Calu3 (cell line): ENCODE data around the gene CAND1. TPM values are rescaled to one million over a fixed set of nuclear protein-coding genes. Genes with fewer than 3 reads are reported as not detected.

Source experiments
- BruUV-seq: library from RNA; stranded (reverse); fragments of 400-500 nt; replicated peaks from 2 replicates; lab custom pipeline; 2021; lab: Mats Ljungman, UMichigan
- CTCF ChIA-PET: fragments of 300-600 bp; sonication (Branson Sonifier 250); formaldehyde crosslinking; loops from one replicate; lab custom pipeline; 2022; ENCODE audit warnings: antibody characterized with exemption; lab: Charles Lee
- DNase-seq: peaks from one replicate; pipeline ENCODE4 v3.0.0; 2022
- H3K27ac Mint-ChIP-seq: one replicate; pipeline ENCODE4 v1.8.0; 2022; ENCODE audit warnings: mixed read lengths; ENCODE audit not compliant: unreplicated experiment
- H3K27me3 Mint-ChIP-seq: one replicate; pipeline ENCODE4 v1.8.0; 2022; ENCODE audit warnings: mixed read lengths; ENCODE audit not compliant: unreplicated experiment
- H3K36me3 Mint-ChIP-seq: one replicate; pipeline ENCODE4 v1.8.0; 2022; ENCODE audit warnings: mild to moderate bottlenecking, moderate library complexity, mixed read lengths; ENCODE audit not compliant: insufficient read depth, unreplicated experiment
- H3K4me1 Mint-ChIP-seq: one replicate; pipeline ENCODE4 v1.8.0; 2022; ENCODE audit warnings: mild to moderate bottlenecking, low read depth, mixed read lengths; ENCODE audit not compliant: unreplicated experiment
- H3K4me3 Mint-ChIP-seq: one replicate; pipeline ENCODE4 v1.8.0; 2022; ENCODE audit warnings: mild to moderate bottlenecking, low read depth, moderate library complexity, mixed read lengths; ENCODE audit not compliant: unreplicated experiment
- H3K9me3 Mint-ChIP-seq: one replicate; pipeline ENCODE4 v1.8.0; 2022; ENCODE audit warnings: low read depth, mixed read lengths; ENCODE audit not compliant: unreplicated experiment
- CTCF ChIP-seq: fragments of 200-600 bp; IDR thresholded peaks from one replicate; pipeline ENCODE4 v1.8.0; 2022; ENCODE audit warnings: antibody characterized with exemption; ENCODE audit not compliant: unreplicated experiment
- intact Hi-C: fragments of 100-400 bp; cut with micrococcal nuclease; formaldehyde crosslinking; loops from one replicate; pipeline ENCODE4 v1.10.0; 2022; ENCODE audit not compliant: unreplicated experiment
- total RNA-seq: library from RNA; stranded (reverse); gene quantifications from 2 replicates; pipeline ENCODE4 v1.2.3, GENCODE V29; 2022

CAND1 gene
- total RNA-seq, 1 experiment from 2014 or later: 197 TPM

DNA sequence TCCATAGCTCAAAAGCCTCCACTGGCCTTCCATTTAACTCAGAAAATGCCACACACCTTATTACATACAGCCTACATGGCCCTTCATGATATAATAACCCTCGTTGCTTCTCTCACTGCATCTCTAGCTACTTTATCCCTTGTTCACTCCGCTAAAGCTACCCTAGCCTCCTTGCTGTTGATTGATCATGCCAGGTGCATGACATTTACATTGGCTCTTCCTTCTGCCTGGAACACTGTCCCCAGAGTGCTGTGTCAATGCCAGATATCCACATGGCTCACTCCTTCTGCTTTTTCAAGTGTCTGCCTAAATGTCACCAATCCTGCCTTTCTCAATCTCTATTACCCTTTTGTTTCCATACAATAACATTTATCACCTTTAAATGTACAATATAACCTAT is 58.3 kb downstream of the CAND1 start:
- Mint-ChIP-seq H3K4me3 (no peak overlapping the region), H3K27ac (no peak overlapping the region), H3K4me1 (no peaks in the 10 kb centered on the region), H3K9me3 (peaks cover 4% of the 10 kb centered on the region), H3K27me3 (no peaks in the 10 kb centered on the region), H3K36me3 (peaks cover 12% of the 10 kb centered on the region)
- no TSS peak for BruUV-seq
- intact Hi-C loops: no loop called here
- DNase-seq: no peak
- CTCF ChIA-PET: interaction anchor here (0.6 kb wide), 1 partner anchor 198 kb away, joined by 3 read pairs; no protein-coding TSS in a partner anchor
- no peak for TF ChIP-seq CTCF

DNA sequence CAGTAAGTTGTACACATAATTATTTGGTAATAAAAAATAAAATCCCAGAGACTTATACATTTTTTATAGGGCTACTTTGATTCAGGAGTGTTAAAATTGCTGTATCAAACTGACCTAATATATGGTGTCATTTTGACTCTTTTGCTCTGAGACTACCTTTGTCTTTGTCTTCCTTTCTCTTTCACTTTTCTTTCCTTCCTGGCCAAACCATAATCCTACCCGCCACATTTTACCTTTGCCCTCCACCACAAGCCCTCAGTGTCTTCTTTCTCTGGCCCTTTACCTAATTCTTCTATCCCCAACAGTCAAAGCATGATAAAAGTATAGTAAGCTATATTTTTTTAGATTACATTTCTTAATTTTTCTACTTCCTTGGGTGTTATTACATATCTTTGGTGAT is 62.0 kb downstream of the CAND1 start:
- BruUV-seq: no TSS peak
- TF ChIP-seq CTCF: no peak
- Mint-ChIP-seq H3K36me3 (peaks cover 2% of the 10 kb centered on the region), H3K27me3 (no peaks in the 10 kb centered on the region), H3K4me3 (no peak overlapping the region), H3K4me1 (no peaks in the 10 kb centered on the region), H3K27ac (no peak overlapping the region), H3K9me3 (no peaks in the 10 kb centered on the region)
- intact Hi-C loops: no loop called here
- CTCF ChIA-PET: no interaction called here
- DNase-seq: no peak

DNA sequence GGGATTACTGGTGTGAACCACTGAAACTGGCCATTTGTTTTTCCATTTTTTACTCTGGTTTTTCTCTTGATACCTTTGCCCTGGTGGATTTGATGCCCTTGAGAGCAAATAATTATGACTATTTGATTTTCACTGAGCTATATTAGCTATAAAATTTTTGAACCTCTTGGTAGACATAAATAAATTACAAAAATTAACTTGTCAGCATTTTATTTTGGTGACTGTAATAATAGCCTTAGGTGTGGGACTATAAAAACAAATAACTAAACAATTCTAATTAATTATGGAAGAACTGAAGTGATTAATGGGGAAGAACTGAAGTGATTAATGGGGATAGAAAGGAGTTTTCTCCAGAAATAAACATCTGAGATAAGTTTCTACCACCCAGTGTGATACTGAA is 62.7 kb downstream of the CAND1 start:
- no peaks in the 10 kb centered on the region for H3K27me3 Mint-ChIP-seq
- CTCF ChIA-PET: interaction anchor here (0.6 kb wide), 1 partner anchor 9 kb away, joined by 3 read pairs; no protein-coding TSS in a partner anchor
- no peaks in the 10 kb centered on the region for H3K36me3 Mint-ChIP-seq
- no peak overlapping the region for H3K27ac Mint-ChIP-seq
- no peak for TF ChIP-seq CTCF
- no peaks in the 10 kb centered on the region for H3K4me1 Mint-ChIP-seq
- intact Hi-C loops: no loop called here
- no peak overlapping the region for H3K4me3 Mint-ChIP-seq
- H3K9me3 Mint-ChIP-seq: no peaks in the 10 kb centered on the region
- no TSS peak for BruUV-seq
- no peak for DNase-seq

- H3K27me3 Mint-ChIP-seq: no peaks in the 10 kb centered on the region
- no peaks in the 10 kb centered on the region for H3K9me3 Mint-ChIP-seq
- intact Hi-C loops: no loop called here
- H3K4me3 Mint-ChIP-seq: no peak overlapping the region
- H3K36me3 Mint-ChIP-seq: no peaks in the 10 kb centered on the region
- BruUV-seq: no TSS peak
- no peak for DNase-seq
- TF ChIP-seq CTCF: no peak
- CTCF ChIA-PET: no interaction called here
- H3K27ac Mint-ChIP-seq: no peak overlapping the region
- no peaks in the 10 kb centered on the region for H3K4me1 Mint-ChIP-seq
Observed at GRCh38 chr12:67333649-67334048, 64.5 kb downstream of the CAND1 start.
